HG02759 (cell line): Measurements from ENCODE around the gene TEKT5.
"Not testable (repeated sequence)": the region's sequence is repeated elsewhere in the genome, so short reads cannot be mapped to it uniquely, and the experiment has no call there.

Source experiments
- ATAC-seq: cut with Tn5 transposase; IDR thresholded peaks from one replicate; pipeline ENCODE4 v1.9.1; 2021; ENCODE audit warnings: mild to moderate bottlenecking, moderate library complexity; ENCODE audit not compliant: unreplicated experiment

TEKT5 gene

GRCh38 chr16:10660950-10661635, 33.6 kb downstream of the TEKT5 start:
- ATAC-seq: no peak

DNA sequence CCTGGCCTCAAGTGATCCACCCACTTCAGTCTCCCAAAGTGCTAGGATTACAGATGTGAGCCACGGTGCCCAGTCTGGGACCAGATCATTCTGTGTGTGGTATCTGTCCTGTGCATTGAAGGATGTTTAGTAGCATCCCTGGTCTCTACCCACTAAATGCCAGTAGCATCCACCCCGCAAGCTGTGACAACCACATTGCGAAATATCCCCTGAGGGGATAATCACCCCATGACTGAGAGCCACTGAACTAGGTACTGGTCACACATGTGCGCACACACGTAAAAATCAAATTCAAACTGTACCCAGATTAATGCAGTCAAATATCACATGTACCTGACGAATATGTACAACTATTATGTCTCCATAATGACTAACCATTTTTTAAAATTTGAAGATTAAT, 35.8 kb downstream of the TEKT5 start:
- ATAC-seq: no peak

DNA sequence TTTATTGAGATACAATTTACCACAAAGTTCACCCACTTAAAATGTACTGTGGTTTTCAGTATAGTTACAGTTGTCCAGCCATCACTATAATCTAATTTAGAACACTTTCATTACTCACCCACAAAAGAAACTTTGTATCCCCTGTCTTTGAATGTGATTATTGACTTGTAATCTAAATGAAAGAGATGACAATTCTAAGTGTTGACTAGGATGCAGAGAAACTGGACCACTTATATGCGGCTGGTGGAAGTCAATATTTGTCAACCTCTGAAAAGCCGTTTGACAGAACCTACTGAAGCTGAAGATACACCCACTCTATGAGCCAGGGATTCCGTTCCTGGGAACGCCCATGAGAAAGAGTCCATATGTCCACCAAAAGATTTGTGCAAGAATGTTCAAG, 36.8 kb downstream of the TEKT5 start:
- ATAC-seq: no peak

- ATAC-seq: no peak
Observed at GRCh38 chr16:10656618-10657017, 38.1 kb downstream of the TEKT5 start.

- no peak for ATAC-seq
Observed at GRCh38 chr16:10655415-10655977, 39.2 kb downstream of the TEKT5 start.

DNA sequence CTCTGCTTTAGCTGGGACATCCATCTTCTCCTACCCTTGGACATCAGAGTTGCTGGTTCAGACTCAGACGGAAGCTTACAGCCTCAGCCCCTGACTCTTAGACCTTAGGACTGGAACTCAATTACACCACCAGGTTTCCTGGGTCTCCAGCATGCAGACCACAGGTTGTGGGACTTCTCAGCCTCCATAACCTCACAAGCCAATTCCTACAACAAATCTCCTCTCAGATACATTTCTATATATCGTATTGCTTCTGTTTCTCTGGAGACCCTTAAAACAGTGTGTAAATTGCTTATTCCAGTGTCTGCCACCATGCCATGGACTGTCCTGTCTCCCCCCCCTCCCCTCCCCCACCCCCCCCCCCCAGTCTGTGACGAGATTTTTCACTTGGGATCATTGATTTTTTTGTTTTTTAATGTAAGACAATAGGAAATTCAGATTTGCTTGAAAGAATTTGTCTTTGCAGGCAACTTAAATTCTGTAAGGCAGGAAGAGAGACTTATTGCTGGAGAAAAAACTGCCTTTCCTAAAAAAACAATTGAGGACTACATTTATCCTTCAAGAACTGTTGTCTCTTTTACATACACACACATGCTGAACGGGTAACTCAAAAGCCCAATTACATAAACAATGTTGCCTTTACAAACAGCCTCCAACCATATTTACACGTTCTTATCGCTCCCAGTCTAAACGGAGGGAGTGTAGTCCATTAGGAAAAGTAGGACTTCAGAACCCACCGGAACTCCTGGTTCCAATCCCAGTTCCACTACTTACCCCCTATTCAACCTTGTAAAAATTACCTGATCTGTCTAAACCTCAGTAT, 39.9 kb downstream of the TEKT5 start:
- no peak for ATAC-seq

- no peak for ATAC-seq
Observed at GRCh38 chr16:10652730-10653590, 41.8 kb downstream of the TEKT5 start.

GRCh38 chr16:10649098-10649497, 45.6 kb downstream of the TEKT5 start:
- ATAC-seq: not testable (repeated sequence)

GRCh38 chr16:10647721-10648296, 46.9 kb downstream of the TEKT5 start:
- no peak for ATAC-seq

DNA sequence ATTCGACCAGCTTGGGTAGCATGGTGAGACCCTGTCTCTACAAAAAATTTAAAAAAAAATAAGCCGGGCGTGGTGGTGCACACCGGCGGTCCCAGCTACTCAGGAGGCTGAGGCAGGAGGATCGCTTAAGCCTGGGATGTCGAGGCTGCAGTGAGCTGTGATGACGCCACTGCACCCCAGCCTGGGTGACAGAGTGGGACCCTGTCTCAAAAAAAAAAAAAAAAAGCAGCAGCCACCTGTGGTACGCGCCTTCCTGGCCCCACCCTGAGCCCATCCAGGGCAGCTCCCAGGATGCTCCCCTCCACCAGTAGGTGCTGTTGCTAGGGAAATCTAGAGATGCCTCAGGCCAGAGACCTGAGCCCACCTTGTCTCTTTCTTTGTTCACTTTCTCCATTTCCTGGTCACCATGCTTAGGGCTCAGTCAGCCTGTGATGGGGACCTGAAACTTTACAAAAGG, 47.4 kb downstream of the TEKT5 start:
- no peak for ATAC-seq

GRCh38 chr16:10646581-10647263, 48.0 kb downstream of the TEKT5 start:
- ATAC-seq: no peak

- ATAC-seq: no peak
Observed at GRCh38 chr16:10646228-10646580, 48.5 kb downstream of the TEKT5 start.

GRCh38 chr16:10644092-10644491, 50.6 kb downstream of the TEKT5 start:
- no peak for ATAC-seq

DNA sequence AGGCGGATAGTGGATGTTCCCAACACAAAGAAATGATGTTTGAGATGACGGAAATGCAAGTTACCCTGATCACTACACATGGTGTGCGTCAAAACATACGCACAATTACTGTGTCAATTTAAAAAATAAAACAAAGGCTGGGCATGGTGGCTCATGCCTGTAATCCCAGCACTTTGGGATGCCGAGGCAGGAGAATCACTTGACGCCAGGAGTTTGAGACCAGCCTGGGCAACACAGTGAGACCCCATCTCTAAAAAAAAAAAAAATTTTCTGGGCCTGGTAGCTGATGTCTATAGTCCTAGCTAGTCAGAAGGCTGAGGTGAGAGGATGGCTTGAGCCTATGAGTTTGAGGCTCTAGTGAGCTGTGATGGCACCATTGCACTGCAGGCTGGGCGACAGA, 51.8 kb downstream of the TEKT5 start:
- ATAC-seq: no peak

DNA sequence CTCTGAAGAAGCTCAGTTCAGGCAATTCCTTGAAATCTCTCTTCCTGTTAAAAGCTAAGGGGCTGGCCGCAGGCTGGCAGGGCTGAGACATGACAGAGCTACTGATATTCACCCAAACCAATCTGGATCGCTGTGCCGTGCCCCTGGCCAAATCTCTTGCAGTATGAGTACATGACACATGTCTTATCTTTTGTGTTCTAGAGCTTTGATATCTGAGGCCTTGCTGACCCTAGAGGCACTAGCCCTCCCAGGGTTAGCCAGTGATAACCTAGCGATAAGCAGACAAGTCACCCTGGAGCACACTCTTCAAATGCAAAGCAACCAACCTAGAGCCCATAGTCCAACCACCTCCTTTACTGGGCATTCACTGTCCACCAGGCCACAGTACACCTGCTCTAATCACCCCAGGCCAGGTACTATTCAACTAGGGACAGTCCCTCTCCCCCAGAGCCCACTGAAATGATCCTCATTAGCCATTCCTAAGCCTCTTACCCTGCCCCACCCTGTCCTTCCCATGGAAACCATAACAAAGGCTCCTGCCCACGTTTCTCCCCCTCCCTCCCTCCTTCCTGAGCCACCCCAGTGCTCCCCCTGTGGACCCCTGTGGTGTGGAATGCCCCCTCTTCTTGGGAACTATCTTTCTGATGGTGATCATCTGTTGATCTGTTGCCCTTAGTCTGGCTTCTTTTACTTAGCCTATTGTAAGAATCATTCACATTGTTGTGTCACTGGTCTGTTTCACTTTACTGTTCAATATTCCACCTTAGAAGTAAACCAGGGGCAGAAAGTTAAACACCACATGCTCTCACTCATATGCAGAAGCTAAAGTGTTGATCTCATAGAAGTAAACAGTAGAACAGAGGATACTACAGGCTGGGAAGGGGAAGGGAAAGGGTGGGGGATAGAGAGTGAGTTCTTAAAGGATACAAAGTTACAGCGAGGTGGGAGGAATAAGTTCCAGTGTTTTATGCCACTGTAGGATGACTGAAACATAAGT, 52.5 kb downstream of the TEKT5 start:
- no peak for ATAC-seq

DNA sequence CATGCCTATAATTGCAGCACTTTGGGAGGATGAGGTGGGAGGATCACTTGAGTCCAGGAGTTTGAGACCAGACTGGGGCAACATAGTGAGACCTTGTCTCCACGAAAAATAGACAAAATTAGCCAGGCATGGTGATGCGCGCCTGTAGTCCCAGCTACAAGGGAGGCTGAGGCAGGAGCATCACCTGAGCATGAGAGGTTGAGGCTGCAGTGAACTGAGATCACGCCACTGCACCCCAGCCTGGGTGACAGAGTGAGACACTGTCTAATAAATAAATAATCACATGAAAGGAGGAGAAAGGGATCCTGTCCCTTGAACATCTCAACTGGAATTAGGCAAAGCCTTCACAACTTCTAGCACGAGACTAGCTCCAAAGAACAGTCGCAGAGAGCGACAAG, 53.2 kb downstream of the TEKT5 start:
- ATAC-seq: no peak

GRCh38 chr16:10640934-10641333, 53.8 kb downstream of the TEKT5 start:
- no peak for ATAC-seq

GRCh38 chr16:10638101-10638500, 56.6 kb downstream of the TEKT5 start:
- ATAC-seq: no peak
